ENCODE measurements around the gene GULP1. TPM values are rescaled to one million over a fixed set of nuclear protein-coding genes. Genes with fewer than 3 reads are reported as not detected.

GULP1 gene
- total RNA-seq, 4 donors from 2014 or later, result 14.3 to 128 (median 95.7) TPM

DNA sequence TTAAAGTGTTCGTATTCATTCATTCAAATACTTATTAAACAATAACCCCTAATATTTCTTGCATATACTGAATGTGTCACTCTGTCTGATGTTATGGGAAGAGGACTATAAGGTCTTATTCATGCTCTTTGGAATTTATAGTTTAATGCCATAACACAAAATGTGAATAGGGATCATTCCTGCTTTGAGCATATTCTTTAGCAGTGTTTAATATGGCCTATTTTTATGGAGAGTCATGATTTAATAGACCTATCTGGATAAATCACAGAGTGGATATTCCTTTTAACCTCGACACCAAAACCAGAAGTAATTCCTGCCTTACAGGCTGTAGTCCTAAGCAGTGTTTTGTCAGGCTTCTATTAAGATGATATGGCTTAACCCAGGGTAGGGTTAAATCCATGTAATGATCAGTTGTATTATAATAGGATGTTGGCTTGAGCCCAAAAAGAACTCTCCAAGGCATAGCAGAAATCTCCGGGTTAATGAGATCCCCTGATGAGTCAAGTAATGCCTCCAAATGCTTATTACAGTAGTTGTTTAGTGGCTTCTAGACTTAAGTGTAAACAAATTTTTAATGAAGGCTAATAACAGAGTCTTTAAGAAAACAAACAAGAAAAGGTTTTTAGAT, 54.3 kb downstream of the GULP1 start:
- Histone ChIP-seq H3K4me1 (no peaks in the 10 kb centered on the region), H3K9me3 (no peaks in the 10 kb centered on the region), H3K27ac (no peak overlapping the region), H3K36me3 (no peaks in the 10 kb centered on the region), H3K4me3 (no peak overlapping the region), H3K27me3 (no peaks in the 10 kb centered on the region)
- intact Hi-C loops (cut with DNase I; ENCODE audit: low total_unique reads), result no loop called here
- no peak for DNase-seq
- TF ChIP-seq POLR2A (IDR thresholded peaks at IDR 0.05), result no peak
- TF ChIP-seq, protein P1, sequence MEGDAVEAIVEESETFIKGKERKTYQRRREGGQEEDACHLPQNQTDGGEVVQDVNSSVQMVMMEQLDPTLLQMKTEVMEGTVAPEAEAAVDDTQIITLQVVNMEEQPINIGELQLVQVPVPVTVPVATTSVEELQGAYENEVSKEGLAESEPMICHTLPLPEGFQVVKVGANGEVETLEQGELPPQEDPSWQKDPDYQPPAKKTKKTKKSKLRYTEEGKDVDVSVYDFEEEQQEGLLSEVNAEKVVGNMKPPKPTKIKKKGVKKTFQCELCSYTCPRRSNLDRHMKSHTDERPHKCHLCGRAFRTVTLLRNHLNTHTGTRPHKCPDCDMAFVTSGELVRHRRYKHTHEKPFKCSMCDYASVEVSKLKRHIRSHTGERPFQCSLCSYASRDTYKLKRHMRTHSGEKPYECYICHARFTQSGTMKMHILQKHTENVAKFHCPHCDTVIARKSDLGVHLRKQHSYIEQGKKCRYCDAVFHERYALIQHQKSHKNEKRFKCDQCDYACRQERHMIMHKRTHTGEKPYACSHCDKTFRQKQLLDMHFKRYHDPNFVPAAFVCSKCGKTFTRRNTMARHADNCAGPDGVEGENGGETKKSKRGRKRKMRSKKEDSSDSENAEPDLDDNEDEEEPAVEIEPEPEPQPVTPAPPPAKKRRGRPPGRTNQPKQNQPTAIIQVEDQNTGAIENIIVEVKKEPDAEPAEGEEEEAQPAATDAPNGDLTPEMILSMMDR (IDR thresholded peaks at IDR 0.05), result no peak

- no peak for TF ChIP-seq POLR2A (IDR thresholded peaks at IDR 0.05)
- TF ChIP-seq, protein P1 (IDR thresholded peaks at IDR 0.05), result no peak
- Histone ChIP-seq H3K4me1 (no peaks in the 10 kb centered on the region), H3K27ac (no peak overlapping the region), H3K4me3 (no peak overlapping the region), H3K9me3 (no peaks in the 10 kb centered on the region), H3K27me3 (no peaks in the 10 kb centered on the region), H3K36me3 (no peaks in the 10 kb centered on the region)
- intact Hi-C loops (cut with DNase I; ENCODE audit: low total_unique reads), result no loop called here
- DNase-seq, result no peak
Observed at GRCh38 chr2:188349019-188349418, 57.3 kb downstream of the GULP1 start.

DNA sequence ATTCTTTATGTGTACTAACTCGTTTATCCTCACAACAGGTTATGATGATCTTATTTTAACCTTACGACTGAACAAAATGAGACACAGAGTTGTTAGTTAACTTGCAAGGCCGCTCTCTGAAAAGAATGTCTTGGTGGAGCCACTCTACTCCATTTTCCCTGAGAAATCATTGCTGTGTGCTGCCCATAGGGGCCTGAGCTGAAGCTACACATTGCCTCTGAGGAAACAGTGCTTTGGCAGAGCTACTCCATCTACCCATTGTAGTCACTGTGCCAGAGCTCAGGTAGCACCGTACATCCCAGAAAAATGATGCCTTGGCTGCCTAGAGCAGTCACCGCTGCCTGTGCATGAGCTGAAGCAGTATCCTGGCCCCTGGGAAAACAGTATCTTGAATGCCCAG, 61.6 kb downstream of the GULP1 start:
- no peak for TF ChIP-seq POLR2A (IDR thresholded peaks at IDR 0.05)
- TF ChIP-seq, protein P1 (IDR thresholded peaks at IDR 0.05), result no peak
- intact Hi-C loops (cut with DNase I; ENCODE audit: low total_unique reads), result no loop called here
- no peaks in the 10 kb centered on the region for H3K4me1 ChIP-seq

DNA sequence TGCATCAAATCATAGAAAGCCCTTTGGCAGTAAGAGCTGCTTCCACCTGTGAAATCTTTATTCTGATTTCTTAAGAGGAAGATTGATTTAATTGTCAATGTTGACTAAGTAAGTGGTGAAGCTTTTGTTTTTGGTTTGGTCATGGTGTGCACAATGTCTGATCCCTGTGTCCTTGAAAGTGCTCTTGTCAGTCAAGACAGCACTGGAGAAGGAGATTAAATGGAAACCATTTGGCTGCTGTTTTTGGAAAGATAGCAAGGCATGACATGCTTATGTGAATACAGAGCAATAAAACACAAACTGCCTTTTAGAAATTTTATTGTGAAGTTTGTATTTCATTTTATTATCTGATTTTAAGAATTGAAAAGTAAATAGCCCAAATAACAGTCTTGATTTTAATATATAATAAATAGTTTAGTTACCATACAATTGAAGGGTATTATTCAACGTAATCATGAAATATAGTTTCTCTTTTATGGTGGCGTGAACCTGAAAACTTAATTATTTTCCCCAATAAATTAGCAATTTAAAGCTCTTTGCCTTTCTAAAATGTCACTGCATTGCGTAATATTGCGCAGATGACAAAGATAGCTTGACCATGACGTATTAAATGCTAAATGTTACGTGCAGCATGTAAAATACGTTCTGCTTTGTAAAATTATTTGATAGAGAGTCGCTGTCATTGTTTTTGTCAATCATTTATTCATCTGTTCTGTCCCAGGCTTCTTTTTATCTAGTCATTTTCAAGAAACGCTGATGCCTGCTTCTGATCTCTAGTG, 69.0 kb downstream of the GULP1 start:
- H3K9me3 ChIP-seq, result no peaks in the 10 kb centered on the region
- intact Hi-C loops (cut with DNase I; ENCODE audit: low total_unique reads), result no loop called here
- H3K36me3 ChIP-seq, result no peaks in the 10 kb centered on the region
- no peaks in the 10 kb centered on the region for H3K4me1 ChIP-seq
- no peak overlapping the region for H3K27ac ChIP-seq
- no peak overlapping the region for H3K4me3 ChIP-seq
- TF ChIP-seq, protein P1 (IDR thresholded peaks at IDR 0.05), result no peak
- no peak for TF ChIP-seq POLR2A (IDR thresholded peaks at IDR 0.05)
- no peaks in the 10 kb centered on the region for H3K27me3 ChIP-seq
- no peak for DNase-seq

More for the DNA sequence above, 61.6 kb downstream of the GULP1 start:
- no peak for DNase-seq
- H3K27ac ChIP-seq, result no peak overlapping the region
- H3K36me3 ChIP-seq, result no peaks in the 10 kb centered on the region
- H3K4me3 ChIP-seq, result no peak overlapping the region
- no peaks in the 10 kb centered on the region for H3K27me3 ChIP-seq
- no peaks in the 10 kb centered on the region for H3K9me3 ChIP-seq

- TF ChIP-seq POLR2A (IDR thresholded peaks at IDR 0.05), result no peak
- TF ChIP-seq, protein P1 (IDR thresholded peaks at IDR 0.05), result no peak
- H3K27me3 ChIP-seq, result no peaks in the 10 kb centered on the region
- intact Hi-C loops (cut with DNase I; ENCODE audit: low total_unique reads), result no loop called here
- H3K4me3 ChIP-seq, result no peak overlapping the region
- H3K4me1 ChIP-seq, result no peaks in the 10 kb centered on the region
- H3K27ac ChIP-seq, result no peak overlapping the region
- no peaks in the 10 kb centered on the region for H3K36me3 ChIP-seq
- DNase-seq, result no peak
- no peaks in the 10 kb centered on the region for H3K9me3 ChIP-seq
Observed at GRCh38 chr2:188364033-188364630, 72.5 kb downstream of the GULP1 start.

All from uterus (tissue), 4 donors.